Esophagus mucosa (tissue), 1 donor: ENCODE results near the gene PDGFA. TPM values are rescaled to one million over a fixed set of nuclear protein-coding genes. Genes with fewer than 3 reads are reported as not detected.
A peak's percentile ranks its signal among the peaks of the same experiment; 100 is the strongest.

Experiments
- ATAC-seq: fragments of 200-7000 bp; cut with Tn5 transposase; one replicate; pipeline ENCODE4 v1.9.1; 2020
- total RNA-seq: library from RNA; stranded (reverse); gene quantifications from one replicate; pipeline ENCODE4 v1.2.4, GENCODE V29; 2023
- donor health status: DM: yes; HTN: yes; CAD: no.

The PDGFA gene
- 4.1 TPM for total RNA-seq

DNA sequence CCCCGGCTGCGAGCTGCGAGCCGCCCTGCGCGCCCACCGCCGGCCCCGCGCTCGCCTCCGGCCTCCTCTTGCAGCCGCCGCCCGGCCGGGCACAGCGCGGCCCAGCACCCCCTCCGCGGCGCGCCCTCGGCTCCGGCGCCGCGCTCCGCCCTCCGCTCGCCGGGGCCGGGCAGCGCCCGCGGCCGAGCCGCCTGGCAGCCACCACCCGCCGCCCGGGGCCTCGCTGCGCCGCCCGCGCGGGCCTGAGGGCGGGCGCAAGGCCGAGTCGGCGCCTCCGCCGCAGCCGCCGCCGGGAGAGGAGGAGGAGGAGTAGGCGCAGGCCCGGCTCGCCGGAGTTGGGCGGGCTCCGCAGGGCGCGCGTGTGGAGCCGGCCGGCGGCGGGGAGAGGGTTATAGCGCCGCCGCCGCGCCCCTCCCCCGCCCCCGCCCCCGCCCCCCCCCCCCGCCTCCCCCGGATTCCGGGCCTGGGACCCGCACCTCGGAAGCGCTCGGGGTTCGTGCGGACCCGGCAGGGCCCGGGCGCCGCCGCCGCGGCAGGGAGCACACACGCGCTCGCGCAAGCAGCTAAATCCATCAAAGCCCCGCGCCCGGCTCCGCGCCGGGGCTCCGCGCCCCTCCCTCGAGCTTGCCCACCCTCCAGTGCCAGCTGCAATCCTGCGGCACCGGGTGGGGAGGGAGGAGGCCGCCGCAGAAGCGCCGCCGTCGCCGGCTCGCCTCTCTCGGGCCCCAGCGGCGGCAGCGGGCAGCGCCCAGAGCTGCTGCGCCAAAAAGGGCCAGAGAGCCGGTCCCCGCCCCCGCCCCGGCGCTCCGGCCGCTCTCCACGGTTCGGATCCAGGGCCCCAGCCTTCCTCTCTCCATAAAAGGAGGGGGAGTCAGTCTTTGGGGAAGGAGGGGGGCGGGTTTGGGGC is at the start of gene PDGFA:
Gene PDGFA, minus strand, starts transcription at position 363 of the 907 bp plus-strand sequence. CDS start 845 bp downstream, outside the sequence.
- ATAC-seq, result peak; percentile 15

DNA sequence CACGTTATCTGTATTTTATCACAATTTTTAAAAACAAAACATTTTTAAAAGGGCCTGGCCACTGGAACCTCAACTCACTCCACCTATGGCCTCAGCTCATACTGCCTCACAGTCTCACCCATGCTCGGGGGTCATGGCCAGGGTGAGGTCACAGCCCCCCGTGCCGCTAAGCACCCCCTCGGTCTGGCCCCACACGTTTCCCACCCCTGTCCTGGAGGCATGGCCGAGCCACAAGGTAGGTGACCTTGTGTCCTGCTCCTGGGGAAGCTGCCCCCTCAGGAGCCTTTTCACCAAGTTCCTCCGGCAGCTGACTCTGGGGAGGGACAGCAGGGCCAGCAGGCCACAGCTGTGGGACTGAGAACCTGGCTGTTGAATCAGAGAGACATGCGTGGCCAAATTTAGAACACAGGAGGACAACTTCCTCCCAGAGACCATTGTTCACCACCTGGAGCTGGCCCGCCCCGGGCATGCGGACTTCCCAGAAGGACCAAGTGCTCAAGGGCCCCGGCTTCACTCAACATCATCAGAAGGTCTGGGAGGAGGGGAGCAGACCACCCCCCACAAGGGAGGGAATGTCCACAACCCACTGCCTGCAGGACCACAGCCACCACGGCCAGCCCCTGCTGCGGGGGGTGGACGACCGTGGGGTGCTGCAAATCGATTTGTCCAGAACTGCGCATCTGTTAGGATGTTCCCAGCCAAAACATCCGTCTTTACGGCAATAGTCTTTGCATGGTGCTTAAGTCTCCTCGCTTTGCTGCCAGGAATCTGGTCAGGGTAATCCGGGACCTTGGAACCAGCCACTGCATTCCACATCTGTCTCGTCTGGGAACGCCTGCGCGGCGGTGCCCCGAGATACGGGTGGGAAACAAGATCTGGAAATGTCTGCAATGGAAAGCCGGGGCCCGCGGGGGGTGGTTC is 48.6 kb upstream of the PDGFA start:
- ATAC-seq, result no peak

DNA sequence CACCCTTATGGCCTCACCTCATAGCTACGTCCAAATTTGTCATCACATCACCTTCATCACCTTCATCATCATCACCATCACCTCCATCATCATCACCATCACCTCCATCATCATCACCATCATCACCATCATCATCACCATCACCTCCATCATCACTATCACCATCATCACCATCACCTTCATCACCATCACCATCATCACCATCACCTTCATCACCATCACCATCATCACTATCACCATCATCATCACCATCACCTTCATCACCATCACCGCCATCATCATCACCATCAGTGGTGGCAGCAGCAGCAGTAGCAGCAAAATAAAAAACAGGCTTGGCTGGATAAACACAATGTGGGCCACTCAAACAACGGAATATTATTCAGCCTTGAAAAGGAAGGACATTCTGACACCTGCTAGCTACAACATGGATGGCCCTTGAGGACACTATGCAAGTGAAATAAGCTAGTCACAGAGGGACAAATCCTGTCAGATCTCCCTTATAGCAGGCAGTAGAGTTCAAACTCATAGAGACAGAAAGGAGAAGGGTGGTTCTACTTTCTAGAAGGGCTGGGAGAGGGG is 47.7 kb upstream of the PDGFA start:
- no peak for ATAC-seq

DNA sequence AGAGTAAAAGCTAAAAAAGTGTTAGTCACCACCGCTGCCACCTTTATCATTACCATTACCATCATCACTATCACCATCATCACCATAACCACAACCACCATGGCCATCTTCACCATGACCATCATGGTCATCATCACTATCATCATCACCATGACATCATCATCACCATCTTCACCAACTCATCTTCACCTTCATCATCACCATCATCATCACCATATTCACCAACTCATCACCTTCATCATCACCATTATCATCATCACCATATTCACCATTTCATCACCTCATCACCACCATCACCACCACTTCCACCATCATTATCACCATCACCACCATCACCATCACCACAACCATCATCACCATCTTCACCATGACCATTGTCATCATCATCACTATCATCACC is 46.5 kb upstream of the PDGFA start:
- no peak for ATAC-seq

DNA sequence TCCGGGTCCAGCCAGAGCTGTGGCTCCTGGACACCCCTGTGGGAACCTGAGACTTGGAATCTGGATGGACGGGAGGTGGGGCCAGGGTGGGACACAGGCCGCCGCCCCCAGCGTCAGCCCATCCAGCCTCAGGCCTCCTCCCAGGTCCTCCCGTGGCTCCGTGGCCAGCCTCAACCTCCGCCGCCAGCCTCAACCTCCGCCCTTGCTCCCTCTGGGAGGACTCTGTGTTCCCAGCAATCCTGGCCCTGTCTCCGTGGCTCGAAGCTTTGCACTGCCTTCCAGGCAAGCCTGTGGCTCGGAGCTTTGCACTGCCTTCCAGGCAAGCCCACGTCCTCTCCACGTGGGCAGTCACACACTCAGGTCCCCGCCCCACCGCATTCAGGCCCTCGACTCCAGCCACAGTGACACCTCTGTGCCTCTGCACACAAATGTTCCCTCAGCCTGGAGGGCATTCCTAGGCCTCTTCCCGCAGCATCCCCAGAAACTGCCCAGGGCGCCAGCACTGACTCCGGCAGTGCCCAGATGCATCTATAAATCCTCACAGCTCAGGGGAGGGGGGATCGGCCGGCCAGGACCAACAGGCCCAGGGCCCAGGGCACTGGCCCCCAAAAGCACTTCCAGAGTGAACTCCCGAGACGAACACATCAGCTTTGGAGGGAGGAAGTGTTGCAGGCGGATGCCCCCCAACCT is 44.7 kb upstream of the PDGFA start:
- ATAC-seq, result no peak

DNA sequence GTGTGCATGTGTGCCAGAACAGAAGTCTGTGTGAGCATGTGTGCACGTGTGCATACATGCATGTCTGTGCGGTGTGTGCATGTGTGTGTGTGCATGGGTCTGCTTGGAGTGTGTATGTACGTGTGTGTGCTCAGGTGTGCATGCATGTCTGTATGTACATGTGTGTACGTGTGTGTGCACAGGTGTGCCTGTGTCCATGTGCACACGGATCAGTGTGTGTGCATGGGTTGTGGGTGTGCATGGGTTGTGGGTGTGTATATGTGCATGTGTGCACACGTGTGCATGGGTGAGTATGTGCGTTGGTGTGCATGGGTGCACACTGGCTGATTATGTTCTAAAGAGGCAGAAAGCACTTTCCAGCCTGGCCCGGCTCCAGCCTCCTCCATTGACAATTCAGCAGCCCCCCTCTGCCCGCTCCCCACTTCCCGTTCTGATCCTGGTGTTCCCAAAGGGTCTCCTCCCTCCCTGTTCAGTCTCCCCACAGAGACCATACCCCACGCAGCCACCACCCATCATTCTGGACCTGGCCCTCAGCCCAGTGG is 44.1 kb upstream of the PDGFA start:
- no peak for ATAC-seq

DNA sequence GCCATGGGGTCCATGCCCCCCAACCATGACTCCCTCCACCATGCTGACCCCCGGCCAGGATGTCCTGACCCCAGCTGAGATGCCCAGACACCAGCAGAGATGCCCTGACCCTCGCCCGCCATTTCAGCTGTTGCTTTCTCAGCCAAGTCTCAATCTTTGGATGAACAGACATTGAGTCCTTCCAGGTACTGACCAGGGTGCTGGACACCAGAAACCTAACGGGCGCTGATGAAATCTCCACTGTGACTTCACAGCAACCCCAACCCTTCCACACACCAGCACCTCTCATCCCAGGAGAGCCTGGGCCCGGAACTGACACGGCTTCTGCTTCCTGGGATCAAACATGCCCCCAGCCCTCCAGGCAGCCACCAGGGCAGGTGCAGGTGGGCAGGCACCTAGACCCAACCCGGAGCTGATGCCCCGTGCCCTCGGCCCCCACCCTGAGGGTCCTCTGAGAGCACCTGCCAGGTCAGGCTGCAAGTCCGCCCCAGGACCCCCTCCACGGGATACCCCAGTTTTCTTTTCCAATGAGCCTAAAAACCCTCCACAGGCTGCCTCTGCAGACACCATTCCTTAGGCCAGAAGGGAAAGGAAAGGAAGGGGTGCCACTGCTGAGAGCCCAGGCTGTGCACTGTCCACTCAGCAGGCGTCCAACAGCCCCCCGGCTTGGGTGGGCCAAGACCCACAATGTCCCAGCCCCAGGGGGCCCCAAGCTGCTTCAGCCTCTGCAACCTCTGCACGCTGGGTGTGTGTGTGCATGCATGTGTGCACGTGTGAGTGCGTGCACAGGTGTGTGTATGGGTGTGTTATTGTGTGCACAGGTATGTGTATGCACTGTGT is 43.4 kb upstream of the PDGFA start:
- ATAC-seq, result no peak

DNA sequence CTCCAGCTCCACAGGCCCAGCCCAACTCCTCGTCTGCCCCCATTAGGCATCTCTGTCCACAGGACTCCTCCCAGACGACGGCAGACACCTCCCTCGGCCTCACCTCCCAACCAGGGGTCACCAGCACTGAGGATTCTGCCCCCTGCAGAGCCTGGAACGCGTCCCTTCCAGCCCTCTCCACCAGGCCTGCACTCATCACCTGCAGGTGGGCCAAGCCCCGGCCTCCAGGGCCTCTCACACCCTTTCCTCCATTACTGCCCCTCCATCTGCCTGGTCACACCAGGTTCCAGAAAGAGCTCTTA is 42.7 kb upstream of the PDGFA start:
- no peak for ATAC-seq

DNA sequence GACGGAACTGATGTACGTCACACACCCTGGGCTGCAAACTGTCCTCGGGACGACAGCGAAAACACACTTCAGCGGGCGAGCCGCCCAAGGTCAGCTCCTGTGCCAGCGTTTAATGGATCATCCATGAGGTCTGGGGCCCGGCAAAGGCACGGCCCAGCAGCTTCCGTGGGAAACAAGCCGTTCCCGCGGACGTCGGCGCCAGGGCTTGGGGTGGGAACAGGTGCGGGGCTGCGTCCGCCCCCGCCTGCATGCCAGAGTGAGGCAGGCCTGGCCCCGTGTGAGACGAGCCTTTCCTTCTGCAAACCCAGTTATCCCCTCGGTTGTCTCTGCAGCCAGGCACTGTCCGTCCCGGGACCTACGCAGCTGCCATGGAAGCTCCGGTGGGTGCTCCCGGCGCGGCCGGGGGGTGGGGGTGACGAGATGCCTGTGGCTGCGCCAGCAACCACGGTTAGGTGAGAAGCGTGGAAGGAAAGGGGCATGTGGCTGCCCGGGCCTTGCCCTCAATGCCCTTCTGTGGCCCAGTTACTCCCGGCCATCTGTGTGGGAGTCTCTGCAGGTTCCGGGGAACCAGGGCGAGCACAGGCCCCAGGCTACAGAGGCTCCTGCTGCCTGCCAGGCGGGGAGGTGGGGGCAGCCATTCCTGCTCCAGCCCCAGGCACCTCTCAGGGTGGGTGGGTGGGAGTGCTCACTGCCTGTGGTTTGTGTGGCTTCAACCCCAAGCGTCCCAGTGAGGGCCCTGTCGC is 42.2 kb upstream of the PDGFA start:
- no peak for ATAC-seq

DNA sequence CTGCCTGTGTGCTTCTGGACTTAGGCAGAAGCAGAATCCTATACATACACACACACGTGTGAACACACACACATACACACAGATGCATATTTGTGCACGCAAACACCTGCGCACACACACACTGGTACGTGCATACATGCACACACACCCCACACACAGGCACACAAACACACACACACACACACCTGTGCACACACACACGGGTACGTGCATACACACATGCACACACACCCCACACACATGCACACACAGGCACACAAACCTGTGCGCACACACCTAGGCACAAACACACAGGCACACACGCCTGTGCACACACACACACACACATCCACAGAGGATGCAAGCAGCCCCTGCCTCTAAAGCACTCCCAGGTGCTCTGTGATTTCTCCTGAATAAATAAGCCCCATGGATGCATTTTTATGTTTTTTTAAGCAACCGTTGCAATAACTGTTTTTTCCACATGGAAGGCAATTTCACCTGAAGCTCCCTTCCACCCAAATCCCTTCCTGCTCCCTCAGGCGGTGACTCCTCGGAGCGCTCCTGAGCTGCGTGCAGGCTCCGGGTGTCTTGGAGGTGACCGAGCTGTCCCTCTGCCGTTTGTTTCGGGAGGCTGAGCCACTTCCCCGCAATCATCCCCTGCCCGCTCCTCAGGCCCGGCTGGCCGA is 41.5 kb upstream of the PDGFA start:
- ATAC-seq, result no peak

DNA sequence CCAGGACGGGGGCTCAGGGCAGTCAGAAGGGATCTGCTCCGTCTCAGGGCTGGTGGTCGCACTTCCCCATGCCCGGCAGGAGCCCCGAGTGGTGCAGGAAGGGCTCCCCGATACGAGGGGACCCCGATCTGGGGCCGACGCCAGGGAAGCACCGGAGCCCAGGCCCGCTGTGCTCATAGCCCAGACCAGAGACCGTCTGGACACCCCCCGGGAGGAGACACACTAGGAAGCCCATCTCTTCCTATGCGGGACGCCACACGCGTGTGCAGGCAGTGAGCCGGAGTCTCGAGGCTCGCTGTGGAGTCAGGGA is 39.7 kb upstream of the PDGFA start:
- no peak for ATAC-seq

DNA sequence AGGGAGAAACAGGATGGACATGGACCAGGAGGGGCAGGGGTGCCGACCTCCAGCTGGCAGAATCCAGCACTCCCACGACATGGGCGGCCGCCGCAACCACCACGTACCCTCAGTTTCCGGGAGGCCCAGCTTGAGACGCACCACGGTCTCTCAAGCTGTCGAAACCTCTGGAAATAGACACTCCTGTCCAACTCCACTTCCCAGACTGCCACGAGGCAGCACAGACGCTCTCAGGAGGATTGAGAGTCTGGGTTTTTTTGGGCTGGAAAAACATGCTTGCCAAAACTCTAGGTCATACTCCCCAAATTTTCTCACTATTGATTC is 37.9 kb upstream of the PDGFA start:
- ATAC-seq, result no peak

DNA sequence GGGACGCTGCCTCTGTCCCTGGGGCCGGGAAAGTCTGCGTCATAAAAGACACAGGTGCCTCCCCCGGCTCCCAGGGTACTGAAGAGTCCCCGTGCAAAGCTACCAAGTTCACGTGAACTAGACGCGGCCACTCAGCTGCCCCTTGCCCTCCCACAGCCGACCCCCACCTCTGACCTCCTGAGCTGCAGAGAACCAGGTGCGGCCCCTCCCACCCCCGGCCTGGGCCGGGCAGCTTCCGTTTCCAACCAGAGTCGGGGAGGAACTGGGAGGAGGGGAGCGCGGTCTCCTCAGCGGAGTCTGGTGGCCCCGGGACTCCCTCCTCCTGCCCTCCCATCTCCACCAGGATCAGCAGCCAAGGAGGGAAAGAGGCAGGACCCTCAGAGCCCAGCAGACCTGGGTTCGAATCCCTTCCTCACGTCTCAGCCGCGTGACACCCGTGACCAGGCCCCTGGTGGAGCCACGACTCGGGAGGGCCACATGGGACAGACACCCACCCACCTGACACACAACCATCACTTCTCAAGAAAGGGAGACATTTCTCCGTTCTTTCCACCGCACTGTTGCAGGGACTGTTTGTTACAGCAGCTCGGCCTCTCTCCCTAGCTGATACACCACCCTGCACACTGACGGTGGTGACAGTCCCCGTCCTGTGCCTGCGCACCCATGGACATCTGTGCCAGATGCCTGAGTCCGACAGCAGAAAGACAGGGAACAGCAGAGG is 37.4 kb upstream of the PDGFA start:
- no peak for ATAC-seq

DNA sequence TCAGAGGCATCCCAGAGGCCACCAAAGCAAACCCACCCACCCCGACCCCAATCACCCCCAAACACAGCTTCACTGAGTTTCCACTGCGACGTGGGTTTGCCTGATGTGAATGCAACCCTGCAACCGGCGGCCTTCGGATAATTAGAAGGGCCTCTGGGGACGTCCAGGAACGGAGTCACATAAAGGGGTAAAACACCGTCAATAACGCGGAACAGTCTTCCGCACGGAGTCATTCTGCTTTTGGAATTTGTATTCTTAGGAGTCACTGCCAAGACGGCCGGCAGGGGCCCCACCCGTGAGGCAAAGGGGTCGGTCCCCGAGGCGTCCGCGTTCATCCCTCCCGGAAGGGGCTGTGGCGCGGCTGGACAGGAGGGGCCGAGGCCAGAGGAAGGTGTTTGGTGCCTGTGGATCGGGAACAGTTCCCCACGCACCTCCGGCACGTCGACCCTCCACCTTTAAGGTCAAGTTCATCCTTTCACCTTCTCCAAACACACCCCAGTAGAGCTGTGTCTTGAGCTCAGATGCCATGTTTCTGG is 36.7 kb upstream of the PDGFA start:
- no peak for ATAC-seq

DNA sequence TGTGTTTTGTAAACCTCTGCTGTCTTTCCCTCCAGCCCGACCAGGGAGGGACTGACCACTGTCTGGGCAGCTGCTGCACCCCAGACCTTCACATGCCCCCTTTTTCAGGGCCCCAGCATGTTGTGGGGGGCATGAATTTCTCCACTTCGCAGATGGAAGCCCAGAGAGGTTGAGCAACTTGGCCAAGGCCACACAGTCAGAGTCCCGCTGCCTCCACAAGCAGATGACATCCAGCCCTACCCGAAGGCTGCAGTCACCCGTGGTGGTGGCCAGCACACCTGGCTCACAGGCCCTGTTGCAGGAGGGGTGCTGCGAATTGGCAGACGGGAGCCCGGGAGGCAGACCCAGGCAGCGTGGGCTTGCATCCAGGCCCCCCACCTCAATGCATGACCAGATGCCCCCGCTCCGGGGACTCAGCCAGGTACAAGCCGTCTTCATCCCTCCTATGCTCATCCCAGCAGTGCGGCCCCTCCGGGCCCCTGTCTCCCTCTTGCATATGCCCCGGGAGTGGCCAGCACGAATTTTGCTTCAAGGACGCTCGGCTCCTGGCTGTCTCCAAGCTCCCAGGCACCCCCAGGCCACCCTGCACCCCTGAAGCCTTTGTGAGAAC is 36.0 kb upstream of the PDGFA start:
- no peak for ATAC-seq

DNA sequence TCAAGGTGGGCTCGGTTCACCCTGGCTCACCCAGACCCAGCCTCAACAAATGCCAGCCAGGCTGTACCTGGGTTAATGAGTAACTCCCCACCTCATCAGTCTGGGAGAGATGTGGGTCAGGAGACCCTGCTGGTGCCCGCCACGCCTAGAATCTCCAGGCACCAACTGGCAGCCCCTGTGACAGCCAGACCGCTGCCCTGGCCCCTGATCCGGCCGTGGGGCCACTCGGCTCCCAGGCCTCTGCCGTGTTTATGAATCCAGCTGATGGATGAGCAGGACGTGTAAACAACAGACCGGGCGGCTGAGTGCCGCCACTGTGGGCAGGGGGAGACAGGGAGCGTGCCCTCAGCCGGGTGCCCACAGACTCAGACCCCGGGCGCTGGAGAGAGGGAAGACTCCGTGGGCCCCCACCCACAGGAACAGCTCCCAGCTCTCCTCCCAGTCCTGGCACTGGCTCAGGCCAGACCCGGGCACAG is 34.0 kb upstream of the PDGFA start:
- no peak for ATAC-seq

DNA sequence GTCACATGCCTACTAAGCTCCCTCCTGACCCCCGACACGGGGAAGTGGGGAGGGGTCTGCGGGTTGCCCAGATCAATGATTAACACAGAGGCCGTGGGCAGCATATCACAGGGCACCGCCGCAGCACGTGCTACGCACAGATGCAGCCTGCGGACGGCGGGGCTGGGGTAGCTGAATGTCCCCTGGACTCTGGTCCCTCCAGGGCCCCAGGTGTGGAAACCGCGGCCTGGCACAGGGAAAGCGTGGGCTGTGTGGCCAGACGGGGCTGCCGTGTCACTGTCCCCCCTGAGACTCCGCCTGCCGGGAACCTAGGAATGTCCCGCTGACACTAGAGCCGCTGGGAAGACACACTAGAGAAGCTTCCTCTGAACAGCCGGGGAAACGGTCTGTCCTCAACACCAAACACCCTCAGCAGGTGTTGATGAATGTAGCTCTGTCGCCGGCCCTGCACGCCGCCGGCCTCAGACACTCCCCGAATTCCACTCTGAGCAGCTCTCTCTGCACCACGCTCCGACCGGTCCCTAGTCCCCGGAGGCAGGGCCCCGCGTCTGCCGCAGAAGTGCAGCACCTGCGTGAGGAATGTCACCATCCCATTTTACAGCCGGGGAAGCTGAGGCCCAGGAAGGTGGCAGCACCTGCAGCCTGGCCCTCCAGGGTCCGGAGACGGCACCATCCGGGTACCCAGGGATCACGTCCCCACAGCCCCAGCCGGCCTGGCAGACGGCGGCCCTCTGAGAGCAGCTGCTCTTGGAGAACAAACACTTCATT is 33.4 kb upstream of the PDGFA start:
- no peak for ATAC-seq
